SK-N-SH (cell line): ENCODE measurements around the gene ERC2.

Experiments used
- CTCF ChIP-seq: fragments of 200-600 bp; sonication (generic); IDR thresholded peaks from 2 replicates; pipeline ENCODE4 v1.6.1; 2017; ENCODE audit warnings: antibody characterized with exemption, mild to moderate bottlenecking, moderate library complexity
- EP300 ChIP-seq, 2 experiments: IDR thresholded peaks; 2 replicates each; pipeline versions ENCODE4 v1.4.0 to v1.6.1; 2012; ENCODE audit warnings: borderline replicate concordance in 1 of 2, low read depth in 1 of 2, low read length in 1 of 2
- FOXJ3 ChIP-seq: sonication (generic); formaldehyde crosslinking; IDR thresholded peaks from 2 replicates; pipeline ENCODE4 v1.5.1; 2020; ENCODE audit warnings: mild to moderate bottlenecking, missing genetic modification reagents
- JUND ChIP-seq: IDR thresholded peaks from 2 replicates; pipeline ENCODE4 v1.4.0; 2012
- MAX ChIP-seq: IDR thresholded peaks from 2 replicates; pipeline ENCODE4 v1.4.0; 2012; ENCODE audit warnings: low read depth
- REST ChIP-seq: IDR thresholded peaks from 2 replicates; pipeline ENCODE4 v1.6.1; 2012; ENCODE audit warnings: mild to moderate bottlenecking, low read depth, low read length, moderate library complexity
- RFX5 ChIP-seq: IDR thresholded peaks from 2 replicates; pipeline ENCODE4 v1.6.1; 2012; ENCODE audit warnings: mild to moderate bottlenecking, improper control_type of control experiment, low read length
- TAF1 ChIP-seq: IDR thresholded peaks from 2 replicates; pipeline ENCODE4 v1.6.1; 2012; ENCODE audit warnings: low read depth, mild to moderate bottlenecking, low read length, moderate library complexity, borderline replicate concordance
- TCF12 ChIP-seq: IDR thresholded peaks from 2 replicates; pipeline ENCODE4 v1.4.0; 2012
- USF1 ChIP-seq: IDR thresholded peaks from 2 replicates; pipeline ENCODE4 v1.4.0; 2012; ENCODE audit warnings: low read depth, borderline replicate concordance
- ZBTB33 ChIP-seq: IDR thresholded peaks from 2 replicates; pipeline ENCODE4 v1.4.0; 2012; ENCODE audit warnings: low read depth, borderline replicate concordance

- TF ChIP-seq USF1 (no peak), CTCF (no peak), REST (no peak), TCF12 (no peak), TAF1 (no peak), EP300 (IDR thresholded peaks at IDR 0.05; ENCODE audit: borderline replicate concordance in 1 of 2, low read depth in 1 of 2, low read length in 1 of 2) (no peak), FOXJ3 (CRISPR knock-in tag) (no peak), ZBTB33 (no peak), JUND (no peak), RFX5 (no peak), MAX (no peak)
These were observed 712.6 kb downstream of the ERC2 start for GRCh38 chr3:55755516-55756205.
